ENCODE data around the gene AP3B2. TPM values are rescaled to one million over a fixed set of nuclear protein-coding genes. Genes with fewer than 3 reads are reported as not detected.
"Not testable (repeated sequence)": the region's sequence is repeated elsewhere in the genome, so short reads cannot be mapped to it uniquely, and the experiment has no call there.

AP3B2 gene
- total RNA-seq, 1 donor from 2014 or later = 2.9 TPM

DNA sequence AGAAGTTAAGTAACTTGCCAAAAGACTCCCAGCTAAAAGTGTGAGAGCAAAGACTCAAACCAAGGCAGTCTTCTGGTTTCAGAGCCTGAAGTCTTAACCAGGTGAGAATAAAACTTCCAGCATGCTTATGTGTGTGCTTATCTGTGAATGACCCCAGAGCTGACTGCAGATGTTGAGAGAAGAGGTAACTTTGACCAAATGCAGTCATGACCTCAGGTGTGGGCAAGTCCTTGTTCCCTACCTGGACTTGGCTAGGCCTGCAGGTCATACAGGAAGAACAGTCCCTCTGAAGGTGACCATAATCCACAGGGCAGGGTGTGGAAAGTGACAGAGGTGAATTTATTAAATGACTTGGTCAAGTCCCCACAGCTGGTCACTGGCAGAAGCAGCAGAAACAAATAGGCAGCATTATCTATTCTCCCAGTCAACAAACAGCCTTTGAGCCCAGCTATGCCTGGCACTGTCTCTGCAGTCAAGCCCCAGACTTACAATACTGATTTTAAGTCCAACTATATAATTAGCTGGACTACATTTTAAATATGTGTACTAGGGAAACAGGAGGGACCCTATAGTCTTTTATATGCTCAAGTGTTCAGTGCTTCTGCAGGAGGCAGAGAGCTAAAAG lies 59.5 kb downstream of the AP3B2 start:
- DNase-seq (ENCODE audit: low spot score) = no peak

DNA sequence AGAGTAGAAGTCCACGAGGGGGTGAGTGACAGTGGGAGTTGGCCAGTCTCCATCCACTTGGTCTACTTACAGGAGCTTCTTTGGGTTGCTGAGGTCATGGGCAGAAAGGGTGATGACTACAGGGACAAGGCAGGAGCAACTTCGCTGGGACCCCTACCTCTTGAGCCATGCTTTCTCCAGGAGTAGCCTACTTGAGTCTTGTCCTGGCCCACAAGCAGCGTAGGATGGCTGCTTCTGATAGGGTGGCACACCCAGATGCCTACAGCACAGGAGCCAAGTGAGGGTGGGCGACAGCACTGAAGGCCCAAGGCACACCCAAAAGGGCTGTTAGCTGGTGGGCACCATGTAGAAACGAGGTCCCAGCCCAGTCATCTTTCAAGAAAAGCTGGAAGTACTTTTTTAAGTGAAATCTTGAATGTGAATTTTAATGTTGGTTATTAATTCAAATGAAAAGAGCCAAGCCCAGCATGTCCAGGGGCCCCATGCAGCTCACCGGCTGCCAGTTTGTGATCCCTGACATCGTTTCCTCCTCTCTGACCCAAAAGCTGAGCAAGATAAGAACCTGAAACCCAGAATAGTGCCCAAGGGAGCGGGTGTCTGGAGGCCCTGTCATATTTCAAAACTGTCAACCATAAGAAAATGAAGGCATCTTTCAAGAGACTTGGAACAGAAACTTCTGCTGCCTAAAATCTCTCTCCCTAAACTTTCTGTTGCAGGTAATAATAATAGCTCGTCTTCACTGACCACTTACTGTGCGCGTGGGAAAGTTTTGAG lies 60.3 kb downstream of the AP3B2 start:
- no peak for DNase-seq (ENCODE audit: low spot score)

DNA sequence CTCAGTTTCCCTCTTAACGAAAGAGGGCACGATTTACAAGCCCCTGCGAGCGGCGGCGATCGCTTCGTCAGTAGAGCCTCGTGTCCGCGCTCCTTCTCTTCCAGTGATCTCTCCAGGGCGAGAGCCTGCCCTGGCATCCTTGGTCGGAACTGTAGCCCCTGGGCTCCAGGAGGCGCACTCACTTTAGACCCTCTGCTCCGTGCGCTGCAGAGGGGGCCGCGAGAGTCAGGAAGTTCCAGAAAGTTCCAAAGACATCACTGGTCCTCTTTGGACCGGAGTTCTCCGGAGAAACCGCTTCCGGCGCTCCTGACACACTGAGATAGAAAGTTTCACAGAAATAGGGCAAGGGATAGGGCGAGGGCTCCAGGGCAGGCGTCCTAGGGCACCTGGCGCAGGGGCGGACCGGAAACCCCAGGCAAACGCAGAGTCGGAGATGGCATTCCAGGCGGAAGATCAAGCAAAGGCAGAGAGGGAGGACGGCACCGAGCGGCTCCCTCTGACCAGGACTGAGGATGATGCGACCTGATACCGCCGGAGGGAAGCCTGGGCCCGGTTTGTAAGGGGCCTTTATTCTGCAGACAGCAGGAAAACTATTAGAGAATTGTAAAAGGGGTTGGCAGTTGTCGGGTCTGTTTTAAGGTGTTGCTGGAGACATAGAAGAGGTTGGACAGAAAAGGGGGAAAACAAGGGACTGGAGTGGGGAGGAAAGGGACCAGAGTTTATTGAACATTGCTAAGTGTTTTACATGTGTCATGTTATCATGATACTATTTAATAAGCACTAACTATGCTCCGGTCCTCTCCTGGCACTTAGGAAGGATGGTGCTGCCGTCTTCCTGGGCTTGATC lies 61.2 kb downstream of the AP3B2 start:
- no peak for DNase-seq (ENCODE audit: low spot score)

DNA sequence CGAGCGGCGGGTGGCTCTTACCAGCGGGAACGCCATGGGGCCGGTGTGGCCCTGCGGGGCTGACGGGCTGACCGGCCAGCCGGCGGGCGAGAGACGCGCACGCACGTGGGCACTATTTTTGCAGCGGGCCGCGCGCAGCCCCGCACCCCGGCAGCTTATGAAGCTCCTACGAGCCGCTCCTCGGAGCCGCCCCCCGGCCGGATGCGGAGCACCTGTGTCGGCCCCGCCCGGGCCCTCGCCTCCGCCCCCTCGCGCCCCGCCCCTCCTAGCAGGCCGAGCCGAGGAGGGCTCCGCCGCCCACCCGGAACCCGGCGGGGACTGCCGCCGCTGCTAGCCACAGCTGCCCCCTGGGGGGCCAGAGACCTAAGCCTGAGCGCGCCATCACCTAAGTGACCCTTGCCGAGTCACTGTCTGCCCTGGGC lies 61.8 kb downstream of the AP3B2 start:
- DNase-seq (ENCODE audit: low spot score) = no peak

DNA sequence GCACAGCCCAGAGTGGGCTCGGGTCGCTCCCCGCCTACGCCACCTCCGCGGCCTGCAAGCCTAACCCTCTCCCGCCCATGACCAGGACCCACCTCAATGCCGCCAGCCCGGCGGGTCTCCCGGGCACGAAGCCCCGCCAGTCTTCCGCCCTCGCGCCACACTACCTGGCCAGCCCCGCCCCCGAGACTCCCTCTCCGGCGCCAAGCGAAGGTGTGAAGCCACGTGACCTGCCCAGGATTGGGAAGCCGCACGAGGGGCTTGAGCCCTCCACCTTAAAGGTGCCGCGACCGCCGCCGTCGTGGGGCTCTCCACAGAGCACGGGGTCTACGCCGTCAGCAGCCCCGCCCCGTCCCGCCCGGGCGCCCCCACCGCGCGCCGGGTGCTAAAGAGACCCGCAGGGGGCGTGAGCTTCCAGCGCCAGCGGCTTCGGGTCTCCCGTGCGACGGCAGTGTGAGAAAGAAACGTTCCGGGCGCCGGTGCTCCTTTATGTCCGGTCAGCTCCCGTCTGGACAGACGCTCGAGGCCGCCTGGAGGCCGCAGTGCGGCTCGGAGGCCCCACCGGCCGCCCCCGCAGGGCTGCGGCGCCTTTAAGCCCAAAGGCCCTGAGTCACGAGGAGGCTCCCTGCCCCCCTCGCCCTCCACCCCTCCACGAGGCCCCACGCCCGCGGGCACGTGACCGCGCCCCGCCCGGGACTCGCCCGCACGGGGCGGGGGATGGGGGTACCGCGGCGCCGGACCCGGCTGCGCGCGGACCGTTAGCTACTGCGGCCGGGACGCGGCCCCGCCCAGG lies 62.4 kb downstream of the AP3B2 start, which contains the start of gene CPEB1:
CPEB1 (minus strand) TSS at position 319 of the 790 bp plus-strand sequence. CDS start 18,904 bp downstream, outside the sequence.
- DNase-seq (ENCODE audit: low spot score) = peak; percentile 47

DNA sequence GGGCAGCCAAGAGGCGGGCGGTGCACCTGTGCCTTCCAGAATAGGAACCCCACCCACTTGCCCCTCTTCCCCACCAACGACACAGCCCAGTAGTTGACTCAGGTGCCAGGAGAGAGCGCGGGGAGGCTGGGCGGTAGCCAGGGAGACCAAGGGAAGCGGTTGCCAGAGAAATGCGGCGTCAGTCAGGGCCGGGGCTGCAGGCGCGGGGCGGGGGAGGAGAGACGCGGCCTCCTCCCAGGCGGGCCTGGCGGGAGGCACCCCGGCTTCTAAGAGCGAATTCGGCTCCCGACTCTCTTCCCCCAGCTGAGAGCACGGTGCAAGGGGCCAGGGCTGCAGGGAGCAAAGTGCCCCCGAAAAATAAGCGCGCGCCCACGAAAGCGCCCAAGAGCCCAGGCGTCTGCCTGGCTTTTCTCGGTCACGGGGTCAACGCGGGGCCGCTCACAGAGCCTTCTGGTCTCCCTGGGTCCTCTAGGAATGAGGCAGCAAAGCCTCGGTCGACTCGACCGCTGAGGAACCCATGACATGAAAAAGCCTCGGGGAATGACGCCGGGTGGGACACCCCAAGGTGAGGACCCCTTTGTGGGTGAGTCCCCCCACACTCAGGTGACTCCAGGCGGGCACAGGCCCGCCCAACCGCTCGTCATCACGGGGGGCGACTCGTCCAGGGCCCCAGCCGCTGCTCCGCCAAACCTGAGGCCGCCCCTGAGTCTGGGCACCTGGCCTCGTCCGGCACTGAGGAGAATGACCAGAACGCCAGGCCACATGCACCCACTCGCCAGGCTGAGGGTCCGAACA lies 63.2 kb downstream of the AP3B2 start:
- no peak for DNase-seq (ENCODE audit: low spot score)

DNA sequence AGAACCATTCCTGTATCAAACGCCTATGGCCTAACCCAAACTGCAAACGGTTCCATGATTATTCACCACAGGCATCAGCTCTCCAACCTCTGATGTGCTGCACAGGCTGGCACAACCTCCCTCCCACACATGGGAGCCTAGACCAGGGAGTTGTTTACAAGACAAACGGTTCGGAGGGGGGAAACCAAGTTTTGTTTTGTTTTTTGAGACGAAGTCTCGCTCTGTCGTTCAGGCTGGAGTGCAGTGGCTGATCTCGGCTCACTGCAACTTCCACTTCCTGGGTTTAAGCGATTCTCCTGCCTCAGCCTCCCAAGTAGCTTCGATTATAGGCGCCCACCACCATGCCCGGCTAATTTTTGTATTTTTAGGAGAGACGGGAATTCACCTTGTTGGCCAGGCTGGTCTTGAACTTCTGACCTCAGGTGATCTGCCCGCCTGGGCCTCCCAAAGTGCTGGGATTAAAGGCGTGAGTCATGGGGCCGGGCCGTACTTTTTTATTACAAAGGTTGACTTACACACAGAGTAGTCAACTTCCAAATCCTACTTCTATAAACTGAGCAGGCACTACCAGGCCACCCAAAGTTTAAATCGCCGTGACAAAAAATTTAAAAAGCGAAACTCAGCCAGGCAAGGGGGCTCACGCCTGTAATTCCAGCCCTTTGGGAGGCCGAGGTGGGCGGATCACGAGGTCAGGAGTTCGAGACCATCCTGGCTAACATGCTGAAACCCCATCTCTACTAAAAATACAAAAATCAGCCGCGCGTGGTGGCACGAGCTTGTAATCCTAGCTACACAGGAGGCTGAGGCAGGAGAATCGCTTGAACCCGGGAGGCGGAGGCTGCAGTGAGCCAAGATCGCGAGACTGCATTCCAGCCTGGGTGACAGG lies 64.5 kb downstream of the AP3B2 start:
- not testable (repeated sequence) for DNase-seq (ENCODE audit: low spot score)

- DNase-seq (ENCODE audit: low spot score) = no peak
Measured at GRCh38 chr15:82643992-82644391, 65.7 kb downstream of the AP3B2 start.

DNA sequence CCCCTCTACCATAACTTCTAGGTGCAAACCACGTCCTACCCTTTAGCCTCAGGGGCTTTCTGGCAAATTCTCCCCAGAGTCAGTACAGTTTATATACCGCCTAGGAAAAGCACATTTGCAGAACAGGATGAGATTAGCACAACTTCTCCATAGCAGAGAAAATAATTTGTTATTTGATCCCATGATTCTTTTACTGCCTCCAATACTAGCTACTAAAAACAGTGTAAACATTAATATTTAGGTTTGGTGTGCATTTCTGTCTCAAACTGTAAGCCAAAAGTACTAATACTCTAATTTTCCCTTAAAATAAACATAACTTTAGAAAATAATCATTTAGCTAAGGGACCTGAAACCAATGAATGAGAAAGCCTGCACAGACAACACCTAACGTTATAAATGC lies 67.0 kb downstream of the AP3B2 start:
- DNase-seq (ENCODE audit: low spot score) = no peak

DNA sequence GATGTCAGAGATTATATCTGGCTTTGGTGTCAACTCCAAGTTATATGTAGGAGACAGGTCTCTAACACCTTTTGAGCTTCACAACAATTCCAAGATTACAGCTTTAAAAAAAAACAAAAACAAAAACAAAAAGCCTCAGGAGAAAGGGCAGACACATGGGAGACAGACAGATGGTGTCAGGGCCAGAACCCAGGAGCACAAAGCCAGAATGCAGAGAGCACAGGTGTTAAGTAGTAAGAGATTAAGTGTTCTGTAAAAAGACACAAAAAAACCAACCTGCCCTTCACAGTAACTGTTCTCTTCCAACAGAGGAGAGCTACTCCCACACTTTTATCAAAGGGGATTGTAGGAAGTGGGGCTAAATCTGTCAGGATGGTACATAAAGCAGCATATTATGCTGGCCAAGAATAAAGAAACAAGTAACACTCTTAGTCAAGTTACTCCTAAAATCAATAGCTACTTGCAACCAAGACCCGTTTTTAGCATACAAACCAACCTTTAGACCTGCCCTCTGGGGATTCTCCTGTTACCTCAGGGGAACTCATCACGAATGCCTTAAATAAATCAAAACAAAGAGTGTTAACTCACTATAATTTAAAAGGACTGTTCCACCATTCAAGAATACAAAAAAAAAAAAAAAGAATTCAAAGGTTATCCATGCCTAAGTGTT lies 68.4 kb downstream of the AP3B2 start:
- no peak for DNase-seq (ENCODE audit: low spot score)

GRCh38 chr15:82640672-82641071 lies 69.0 kb downstream of the AP3B2 start:
- no peak for DNase-seq (ENCODE audit: low spot score)

DNA sequence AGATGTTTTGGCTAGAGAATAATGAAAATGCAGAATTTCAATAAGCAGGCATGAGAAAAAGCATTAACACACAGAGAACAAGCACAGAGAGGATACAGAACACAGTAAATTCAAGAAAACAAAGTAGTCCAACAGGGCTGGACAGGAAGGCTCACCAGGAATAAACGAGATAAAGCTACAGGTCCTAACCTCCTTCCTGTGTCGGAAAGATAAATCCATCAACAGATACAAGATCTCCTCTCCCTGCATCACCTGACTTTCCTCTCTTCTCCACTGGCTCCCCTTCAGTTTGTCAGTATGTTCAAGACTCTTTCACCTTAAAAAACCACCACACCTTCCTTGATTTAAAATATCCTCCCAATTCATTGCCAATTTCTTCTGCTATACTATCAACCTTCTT lies 73.9 kb downstream of the AP3B2 start:
- no peak for DNase-seq (ENCODE audit: low spot score)

- no peak for DNase-seq (ENCODE audit: low spot score)
Measured at GRCh38 chr15:82630033-82630432, 79.6 kb downstream of the AP3B2 start.

GRCh38 chr15:82625136-82625535 lies 84.5 kb downstream of the AP3B2 start:
- DNase-seq (ENCODE audit: low spot score) = no peak

DNA sequence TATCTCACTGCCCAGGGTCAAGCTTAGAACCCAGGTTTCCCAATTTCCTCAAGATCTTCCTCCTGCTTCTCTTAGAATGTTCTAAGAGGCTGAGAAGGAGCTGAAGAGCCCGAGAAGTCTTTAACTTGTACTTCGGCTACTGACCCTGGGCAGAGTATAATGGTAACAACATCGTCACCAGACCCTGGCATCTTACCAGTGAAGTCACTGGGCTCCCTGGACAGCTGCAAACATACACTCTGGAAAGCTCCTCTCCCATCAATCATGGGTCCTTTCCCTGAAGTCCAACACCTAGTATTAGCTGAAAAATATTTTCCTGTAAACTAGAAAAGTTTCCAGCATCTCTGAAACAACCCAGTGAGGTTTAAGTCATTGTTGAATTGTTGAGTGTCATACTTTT lies 85.2 kb downstream of the AP3B2 start:
- DNase-seq (ENCODE audit: low spot score) = no peak

DNA sequence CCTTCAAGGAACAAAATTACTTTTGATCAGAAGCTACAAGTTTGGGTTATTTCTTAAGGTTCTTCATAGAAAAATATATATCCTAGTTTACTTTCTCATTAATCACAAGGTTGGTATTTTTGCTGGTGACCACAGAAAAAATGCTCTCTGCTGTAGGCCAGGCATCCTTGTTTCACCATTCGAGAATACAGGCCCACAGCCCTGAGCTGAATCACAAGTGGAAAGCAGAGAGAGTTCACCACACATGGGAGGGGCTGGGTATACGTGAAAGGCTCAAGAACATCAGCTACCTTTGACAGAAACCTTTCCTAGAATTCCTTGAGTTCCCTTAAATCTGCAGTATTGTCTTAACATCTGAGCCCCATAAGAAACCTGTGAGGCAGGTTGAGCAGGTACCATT lies 85.7 kb downstream of the AP3B2 start:
- no peak for DNase-seq (ENCODE audit: low spot score)

GRCh38 chr15:82621970-82622369 lies 87.7 kb downstream of the AP3B2 start:
- no peak for DNase-seq (ENCODE audit: low spot score)

- no peak for DNase-seq (ENCODE audit: low spot score)
Measured at GRCh38 chr15:82613747-82614146, 95.9 kb downstream of the AP3B2 start.

GRCh38 chr15:82611348-82611747 lies 98.3 kb downstream of the AP3B2 start:
- DNase-seq (ENCODE audit: low spot score) = no peak

Measured in umbilical cord (tissue), 2 donors.